ENCODE results near the gene TSHB.

DNA sequence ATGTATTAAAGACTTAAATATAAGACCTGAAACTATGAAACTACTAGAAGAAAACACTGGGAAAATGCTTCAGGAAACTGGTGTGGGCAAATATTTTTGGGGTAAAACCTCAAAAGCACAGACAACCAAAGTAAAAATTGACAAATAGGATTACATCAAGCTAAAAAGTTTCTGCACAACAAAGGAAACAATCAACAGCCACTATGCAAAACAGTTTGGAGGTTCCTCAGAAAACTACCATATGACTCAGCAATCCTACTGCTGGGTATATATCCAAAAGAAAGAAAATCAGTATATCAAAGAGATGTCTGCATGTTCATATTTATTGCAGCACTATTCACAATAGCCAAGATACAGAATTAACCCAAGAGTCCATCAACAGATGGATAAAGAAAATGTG lies 17.1 kb downstream of the TSHB start:
- TF ChIP-seq, protein P1, sequence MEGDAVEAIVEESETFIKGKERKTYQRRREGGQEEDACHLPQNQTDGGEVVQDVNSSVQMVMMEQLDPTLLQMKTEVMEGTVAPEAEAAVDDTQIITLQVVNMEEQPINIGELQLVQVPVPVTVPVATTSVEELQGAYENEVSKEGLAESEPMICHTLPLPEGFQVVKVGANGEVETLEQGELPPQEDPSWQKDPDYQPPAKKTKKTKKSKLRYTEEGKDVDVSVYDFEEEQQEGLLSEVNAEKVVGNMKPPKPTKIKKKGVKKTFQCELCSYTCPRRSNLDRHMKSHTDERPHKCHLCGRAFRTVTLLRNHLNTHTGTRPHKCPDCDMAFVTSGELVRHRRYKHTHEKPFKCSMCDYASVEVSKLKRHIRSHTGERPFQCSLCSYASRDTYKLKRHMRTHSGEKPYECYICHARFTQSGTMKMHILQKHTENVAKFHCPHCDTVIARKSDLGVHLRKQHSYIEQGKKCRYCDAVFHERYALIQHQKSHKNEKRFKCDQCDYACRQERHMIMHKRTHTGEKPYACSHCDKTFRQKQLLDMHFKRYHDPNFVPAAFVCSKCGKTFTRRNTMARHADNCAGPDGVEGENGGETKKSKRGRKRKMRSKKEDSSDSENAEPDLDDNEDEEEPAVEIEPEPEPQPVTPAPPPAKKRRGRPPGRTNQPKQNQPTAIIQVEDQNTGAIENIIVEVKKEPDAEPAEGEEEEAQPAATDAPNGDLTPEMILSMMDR (IDR thresholded peaks at IDR 0.05; ENCODE audit: low read depth, low read length), result no peak
- TF ChIP-seq POLR2A (IDR thresholded peaks at IDR 0.05; ENCODE audit: extremely low read depth, insufficient read length) (no peak), MAX (IDR thresholded peaks at IDR 0.05; ENCODE audit: low read depth, low read length) (no peak), MYC (IDR thresholded peaks at IDR 0.05; ENCODE audit: low read depth, low read length) (no peak)

Measured in NB4 (cell line).